ENCODE measurements around the gene C1QTNF7.

Gene C1QTNF7

DNA sequence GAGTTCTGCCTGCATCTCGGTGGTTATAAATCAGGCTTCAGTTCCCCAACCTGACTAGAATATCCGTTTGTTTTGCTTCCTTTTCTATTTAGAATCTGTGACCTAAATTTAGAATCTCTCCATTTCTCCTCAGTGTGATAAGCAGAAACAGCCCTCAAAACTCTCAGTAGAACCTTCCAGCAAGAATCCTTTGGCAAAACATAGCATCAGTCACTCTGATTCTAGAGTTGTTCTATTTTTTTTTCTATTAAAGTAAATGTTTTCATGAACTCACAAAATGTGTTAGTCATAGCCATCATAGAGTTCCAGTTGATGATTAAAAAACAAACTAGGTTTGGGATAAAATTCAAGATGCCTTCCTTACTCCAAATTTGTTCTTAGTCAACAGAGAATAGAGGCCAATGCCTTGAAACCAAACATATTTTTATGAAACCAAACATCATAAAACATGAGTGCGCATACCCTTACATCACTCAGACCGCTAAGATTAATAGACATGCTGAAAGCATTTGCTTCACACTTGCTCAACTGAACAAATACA, 13.2 kb upstream of the C1QTNF7 start:
- DNase-seq = peak in 1 of 2 donors; percentile 26

DNA sequence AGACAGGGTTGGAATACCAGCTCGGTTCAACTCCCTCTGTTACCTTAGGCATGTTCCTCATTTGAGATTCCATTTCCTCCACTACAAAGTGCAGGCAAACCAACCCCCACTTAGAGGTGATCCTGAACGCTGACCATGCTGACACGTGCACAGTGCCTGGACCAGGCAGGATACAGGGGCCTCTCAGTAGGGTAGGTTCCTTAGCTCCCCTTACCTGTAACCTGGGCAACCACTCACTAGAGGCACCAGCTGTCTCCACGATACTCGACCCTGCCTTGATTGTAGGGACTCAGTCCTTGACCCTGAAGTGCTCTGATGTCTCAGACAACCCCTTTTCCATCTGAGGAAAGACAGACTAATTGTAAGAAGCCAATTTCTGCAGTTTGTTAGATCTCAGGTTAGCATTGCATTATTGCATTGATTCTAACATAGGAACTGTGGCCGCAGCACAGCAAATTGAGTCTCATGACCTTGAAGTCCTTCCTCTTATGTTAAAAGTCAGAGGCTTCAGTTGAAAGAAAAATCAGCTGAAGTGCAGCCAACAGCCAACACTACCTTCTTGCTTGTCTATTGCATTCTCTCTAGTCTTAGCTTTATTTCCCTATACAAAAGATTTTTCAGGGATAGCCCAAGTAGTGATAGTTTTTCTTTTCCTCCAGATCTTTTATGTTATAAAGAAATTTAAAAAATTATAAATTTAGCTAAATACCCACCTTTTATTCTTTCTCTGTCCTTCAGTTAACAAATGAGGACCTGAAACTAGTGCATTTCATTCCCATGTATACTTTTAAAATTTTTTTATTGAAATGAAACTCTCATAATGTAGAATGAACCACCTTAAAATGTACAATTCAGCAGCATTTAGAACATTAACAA, 11.2 kb upstream of the C1QTNF7 start:
- peak in 1 of 2 donors; percentile 14 for DNase-seq

DNA sequence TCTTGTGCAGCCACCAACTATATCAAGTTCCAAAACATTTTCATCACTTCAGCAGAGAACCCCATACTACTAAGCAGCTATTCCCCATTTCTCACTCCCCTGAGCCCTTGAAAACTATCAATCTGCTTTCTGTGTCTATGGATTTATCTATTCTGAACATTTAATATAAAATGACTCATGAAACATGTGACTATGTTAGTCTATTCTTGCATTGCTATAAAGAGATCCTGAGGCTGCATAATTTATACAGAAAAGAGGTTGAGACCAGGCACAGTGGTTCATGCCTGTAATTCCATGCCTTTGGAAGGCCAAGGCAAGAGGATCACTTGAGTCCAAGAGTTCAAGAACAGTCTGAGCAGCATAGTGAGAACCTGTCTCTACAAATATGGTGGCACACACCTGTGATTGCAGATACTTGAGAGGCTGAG, 10.6 kb upstream of the C1QTNF7 start:
- no peak for DNase-seq

DNA sequence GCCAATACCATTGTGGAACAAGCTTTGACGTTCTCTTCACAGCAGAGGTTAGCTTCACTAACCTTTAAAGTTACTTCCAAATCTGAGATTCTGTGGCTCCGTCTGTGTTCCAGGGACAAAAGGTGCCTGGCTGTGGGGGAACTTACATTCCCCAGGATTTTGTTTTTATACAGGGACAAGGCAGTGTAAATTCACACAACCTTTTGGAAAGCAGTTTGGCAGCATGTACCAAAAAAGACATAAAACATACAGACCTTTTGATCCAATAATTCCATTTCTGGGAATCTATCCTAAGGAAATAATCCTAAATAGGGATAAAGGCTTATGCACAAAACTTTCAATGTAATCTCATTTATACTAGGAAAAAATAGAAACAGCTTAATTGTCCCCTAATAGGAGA, 8.9 kb upstream of the C1QTNF7 start:
- no peak for DNase-seq

DNA sequence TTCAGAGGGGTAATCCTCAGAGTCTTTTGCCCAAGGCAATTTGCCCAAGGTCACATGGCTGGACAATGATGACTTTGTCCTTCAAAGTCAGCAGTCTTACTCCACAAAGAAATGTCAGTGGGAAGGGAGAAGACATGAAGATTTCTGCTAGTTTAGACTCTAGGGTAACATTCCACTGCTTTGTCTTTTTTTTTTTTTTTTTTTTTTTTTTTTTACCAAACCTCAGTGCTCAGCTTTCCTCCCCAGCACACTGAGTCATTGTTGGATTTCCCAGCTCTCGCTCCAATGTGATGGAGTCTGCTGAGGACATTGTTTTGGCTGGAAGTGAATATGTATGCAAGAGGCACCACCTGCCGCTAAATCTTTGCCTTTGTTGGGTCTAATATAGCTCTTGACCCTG, 7.2 kb upstream of the C1QTNF7 start:
- peak in 1 of 2 donors; percentile 32 for DNase-seq

DNA sequence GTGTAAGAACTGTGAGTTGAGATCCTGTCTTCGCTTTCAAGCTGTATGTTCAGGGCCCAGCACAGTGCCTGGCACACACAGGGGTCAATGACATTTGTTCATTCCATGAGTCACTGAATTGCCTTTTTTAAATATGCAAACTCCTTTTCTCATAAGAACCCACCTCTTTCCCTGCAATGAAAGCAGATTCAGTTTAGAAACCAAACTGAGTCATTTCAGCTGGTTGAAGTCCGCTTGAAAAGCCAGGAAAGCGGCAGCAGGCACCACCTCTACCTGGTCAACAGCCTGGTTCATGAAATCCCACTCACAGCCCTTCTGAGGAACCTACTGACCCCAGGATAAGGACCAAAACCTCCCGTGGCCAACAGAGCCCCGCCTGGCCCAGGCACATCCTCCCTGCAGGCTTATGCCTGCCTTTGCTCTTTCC, 4.5 kb upstream of the C1QTNF7 start:
- DNase-seq = no peak

DNA sequence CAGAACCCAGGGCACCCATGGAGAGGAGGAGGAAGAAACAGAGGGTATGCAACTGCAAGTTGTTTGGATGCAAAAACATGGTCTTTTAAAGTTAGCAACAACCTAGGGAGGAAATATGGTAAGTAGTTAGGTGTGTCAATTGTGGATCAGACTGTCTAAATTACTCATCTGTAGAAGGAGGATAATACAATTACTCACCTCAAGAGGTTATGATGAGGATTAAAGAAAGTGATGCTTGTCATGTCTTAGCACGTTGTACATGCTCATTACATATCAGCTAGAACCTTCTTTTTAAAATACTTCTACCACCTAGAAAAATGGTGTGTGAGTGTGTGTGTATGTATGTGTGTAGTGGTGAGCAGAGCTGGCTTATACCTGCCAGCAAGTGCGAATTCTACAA, 2.3 kb upstream of the C1QTNF7 start:
- no peak for DNase-seq

DNA sequence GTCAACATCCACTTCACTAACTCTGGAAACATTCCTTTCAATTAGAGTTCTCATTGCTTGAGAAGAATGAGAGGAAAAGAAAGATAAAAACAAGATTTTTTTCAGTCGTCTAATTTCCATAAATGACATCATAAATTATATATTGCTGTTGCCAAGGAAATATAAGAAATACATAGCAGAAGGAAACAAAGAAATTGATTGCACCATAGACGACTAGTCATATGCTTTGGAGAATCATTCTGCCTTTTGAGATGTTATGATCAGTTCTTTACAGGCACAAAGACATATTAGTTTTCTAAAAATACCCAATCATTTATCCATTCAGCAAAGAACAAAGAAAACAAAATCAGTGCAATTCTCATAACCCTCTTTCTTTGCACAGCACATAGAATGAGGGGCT, 672 bp upstream of the C1QTNF7 start:
- peak; percentile 54 to 67 for DNase-seq

DNA sequence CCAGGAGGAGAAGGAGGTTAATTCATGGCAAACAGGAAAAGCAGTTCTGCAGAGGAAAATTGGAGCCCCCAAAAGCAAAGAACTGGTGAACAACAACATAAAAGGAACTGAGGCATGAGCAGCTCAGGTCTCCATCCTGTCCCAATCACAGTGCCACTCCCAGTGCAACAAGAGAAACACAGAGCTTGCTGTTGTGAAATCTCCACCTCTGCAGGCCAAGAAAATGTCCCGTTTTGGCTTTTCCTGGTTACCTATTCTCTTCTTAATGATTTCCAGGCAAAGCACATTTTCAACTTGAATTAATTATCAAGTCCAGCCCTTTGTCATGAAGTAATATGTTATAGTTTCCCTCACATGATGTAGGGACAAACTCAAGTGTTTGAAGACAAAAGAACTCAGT, 778 bp downstream of the C1QTNF7 start:
- no peak for DNase-seq

DNA sequence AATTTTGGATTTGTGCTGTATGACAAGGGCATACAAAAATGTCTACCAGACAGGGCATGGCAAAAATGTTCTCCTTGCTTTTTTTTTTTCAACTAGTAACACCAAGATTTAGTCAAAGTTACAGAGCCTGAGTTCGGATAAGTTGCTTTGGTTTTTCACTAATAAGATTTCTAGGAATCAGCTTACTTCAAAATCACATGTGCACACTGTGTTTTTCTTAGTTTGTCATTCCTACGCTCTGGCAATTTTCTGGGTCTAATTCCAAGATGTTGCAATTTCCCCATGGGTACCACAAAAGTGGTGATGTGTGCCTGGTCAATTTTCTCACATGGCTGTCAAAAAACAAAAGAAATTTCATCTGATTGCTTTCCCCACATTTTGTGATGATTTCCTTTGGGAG, 6.3 kb downstream of the C1QTNF7 start:
- peak in 1 of 2 donors; percentile 28 for DNase-seq

DNA sequence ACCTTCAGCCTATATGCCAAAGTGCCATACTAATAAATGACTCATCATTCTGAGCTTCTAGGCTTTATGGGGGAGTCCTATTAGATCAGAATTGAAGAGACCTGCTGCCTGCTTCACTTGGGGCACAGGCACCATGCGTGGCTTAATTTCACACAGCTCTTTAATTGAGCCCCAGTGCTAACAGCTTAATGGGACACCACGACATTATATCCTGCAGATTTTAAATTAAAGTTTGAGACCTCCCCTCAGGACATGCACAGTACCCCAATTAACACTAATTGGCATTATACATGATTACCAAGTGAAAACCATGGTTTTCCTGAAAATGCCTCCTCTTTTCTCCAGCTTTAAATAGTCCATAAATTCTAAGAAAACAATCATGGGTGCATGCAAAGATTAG, 6.8 kb downstream of the C1QTNF7 start:
- DNase-seq = no peak

DNA sequence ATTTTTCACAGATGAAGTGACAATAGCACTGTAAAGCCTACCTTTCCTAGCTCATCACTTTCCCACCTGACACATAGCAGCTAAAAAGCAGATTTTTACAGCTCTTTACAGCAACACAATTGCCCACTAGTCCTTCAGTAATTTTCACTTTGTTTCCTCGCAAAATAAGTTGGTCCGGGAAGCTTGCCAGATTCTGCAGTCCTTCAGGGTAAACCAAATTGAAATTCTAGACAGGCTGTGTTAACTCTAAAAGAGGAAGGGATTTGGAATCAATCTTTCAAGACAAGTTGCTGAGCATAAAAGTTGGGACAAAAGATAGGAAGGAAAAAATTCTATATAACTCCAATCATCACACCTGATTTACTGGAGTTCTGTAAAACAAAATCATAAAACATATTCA, 8.7 kb downstream of the C1QTNF7 start:
- no peak for DNase-seq

DNA sequence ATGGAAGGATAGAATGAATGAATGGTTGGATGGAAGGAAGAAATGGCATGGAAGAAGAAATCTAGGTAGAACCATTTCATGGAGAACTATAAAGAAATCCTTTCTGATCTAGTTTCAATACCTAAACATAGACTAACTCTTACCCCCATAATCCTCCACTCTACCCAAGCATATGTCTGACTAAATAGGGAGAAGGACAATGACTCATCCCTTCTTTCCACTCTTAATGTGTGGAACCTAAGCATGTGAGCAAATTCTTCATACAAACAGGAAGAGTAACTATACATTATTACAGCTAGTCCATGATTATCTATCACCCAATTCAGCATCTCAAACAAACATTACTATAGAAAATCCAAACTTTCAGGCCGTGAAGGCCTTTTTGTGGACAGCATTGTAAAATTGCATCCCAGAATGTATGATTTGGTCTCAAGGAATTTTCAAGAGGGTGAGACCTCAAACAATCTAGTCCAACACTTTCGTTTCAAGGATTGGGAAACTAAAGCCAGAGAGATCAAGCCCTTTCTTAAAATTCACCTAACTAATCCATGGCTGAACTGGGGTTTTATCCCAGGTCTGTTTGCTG, 11.2 kb downstream of the C1QTNF7 start:
- peak in 1 of 2 donors; percentile 60 for DNase-seq

DNA sequence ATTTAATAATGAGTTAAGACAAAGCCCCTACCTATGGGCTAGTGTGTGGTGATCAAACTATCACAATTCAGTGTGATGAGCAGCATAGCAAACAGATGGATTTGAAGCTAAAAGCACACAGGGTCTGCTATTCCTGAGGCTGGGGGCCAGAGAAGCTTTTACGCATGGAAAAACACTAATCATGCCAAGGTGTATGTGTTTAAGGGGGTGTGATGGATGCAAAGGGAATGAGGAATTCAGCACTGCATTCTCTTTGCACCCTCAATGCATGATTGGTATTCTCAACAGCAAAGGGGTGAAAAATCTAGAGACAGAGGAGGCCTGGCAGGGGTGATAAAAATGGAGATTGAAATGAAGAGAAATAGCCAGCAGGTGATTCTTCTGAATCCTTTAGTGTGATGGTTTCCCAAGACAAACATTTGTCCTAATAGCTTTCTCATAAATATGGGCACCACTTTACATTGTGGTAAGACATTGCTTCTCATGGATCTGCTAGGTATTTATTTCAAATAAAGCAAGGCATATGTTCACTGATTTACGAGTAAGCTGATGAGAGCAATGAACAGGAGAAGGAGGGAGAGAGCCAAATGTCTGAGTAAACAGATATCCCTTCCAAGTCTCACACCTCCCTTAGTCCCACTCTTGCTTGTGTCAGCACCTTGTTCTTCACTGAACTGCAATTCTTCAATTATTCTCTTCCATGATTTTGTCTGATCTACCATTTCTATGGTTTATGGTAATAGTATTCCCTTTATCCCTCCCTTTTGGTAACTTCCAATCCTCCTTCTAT, 15.7 kb downstream of the C1QTNF7 start:
- no peak for DNase-seq

DNA sequence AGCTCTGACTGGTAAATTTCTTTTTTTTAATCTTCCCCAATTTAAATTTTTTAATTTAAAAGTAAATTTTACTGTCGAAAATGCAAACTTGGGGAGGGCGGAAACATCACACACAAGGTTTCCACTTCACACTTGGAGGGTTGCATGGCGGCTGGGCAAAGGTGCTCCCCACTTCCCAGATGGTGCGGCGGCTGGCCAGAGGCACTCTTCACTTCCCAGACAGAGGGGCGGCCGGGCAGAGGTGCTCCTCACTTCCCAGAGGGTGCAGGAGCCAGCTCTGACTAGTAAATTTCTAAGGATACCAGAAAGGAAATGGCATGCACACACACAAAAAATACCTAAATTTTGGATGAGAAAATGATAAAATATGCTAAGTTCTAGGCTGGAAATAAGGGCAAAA, 16.4 kb downstream of the C1QTNF7 start:
- DNase-seq = no peak

DNA sequence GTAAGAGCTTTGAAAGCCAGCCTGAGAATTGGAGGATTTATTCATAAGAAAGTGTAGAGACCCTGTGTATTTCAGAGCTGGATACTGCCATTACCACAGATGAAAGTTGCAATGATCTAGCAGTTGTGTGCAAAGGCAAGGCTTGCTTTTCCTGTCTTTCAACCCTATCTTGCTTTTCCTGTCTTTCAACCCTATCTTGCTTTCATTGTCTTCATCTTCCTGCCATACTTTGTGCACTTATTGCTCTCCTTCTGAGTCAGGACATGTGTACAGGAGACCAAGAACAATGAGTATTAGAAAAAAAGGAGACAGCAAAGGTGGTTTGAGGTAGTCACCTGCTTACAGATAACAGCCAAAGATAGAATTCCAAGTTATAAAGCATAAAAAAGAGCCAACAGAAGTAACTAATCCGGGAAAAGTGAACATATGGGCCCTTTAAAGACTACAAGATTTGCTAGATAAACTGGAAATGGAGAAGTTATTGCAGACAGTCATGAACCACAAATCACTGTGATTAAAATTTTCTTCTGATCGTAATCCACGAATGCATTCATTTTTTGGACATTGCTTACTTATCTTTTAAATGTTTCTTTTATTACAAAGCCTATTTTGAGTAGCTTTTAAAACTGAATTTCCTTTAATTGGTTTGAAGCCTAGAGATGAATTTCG, 17.2 kb downstream of the C1QTNF7 start:
- no peak for DNase-seq

DNA sequence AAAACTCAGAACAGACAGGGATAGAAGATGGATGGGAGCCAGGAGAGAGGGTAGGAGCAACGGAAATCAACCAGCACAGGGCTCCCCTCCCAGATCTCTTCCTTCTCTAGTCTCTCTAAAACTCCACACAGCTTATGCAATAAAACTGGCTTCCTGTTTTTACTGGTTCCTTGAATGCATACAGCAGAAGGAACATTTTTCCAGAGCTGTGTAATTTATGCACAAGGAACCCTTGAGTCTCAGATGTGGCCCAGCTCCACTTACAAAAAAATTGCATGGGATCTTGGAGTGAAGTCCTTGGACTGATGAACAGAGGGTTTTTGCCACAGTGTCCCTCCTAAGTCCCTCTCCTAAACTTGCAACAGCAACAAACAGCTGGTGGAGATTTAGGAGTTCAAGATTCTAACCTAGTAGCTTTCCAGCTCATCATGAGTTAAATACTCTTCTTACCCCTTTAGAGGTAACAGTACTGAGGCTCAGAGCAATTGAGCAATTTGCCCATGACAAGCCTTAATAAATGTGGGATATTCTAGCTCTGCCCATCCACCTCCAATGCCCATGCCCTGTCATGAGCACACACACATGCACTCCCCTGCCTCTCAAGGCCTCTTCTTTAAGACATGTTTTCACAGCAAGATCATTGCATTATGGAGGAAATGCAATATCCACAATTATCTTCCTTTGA, 23.5 kb downstream of the C1QTNF7 start:
- peak; percentile 69 to 79 for DNase-seq

DNA sequence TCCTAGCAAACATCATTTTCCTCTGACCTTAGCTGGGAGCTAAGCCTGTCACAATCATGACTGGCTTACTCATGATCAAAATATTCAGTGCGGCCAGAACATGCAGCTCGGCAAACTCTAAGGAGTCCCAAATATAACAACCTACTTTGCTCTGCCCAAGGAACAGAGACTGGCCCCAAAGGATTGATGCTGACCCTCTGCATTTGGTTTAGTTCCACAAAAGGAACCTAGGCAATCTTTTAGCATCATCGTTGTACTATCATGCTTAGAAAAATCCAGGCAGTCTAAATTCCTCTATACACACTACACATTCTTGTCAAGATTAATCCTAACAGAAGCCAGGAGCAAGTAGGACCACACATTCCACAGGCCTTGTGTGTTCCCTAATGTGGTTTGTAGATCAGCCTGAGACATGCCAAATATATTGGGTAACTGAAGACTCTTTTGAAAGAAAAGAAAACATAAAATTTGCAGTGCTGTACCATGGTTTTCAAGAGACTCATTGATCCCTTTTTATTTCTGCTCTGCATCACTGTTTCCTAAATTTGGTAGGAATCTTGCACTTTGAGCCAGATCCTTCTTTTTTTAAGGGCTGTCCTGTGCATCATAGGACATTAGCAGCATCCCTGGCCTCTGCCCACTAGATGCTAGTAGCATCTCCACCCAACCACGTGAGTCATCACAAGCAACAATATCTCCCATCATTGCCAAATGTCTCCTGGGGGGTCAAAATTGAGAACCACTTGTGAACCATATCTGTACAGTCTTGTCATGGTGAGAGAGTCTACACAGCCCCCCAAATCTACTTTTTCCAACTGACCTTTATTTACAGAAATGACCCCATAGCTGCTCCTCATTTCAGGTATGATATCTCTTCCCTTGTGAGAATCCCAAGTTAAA, 24.3 kb downstream of the C1QTNF7 start:
- no peak for DNase-seq

DNA sequence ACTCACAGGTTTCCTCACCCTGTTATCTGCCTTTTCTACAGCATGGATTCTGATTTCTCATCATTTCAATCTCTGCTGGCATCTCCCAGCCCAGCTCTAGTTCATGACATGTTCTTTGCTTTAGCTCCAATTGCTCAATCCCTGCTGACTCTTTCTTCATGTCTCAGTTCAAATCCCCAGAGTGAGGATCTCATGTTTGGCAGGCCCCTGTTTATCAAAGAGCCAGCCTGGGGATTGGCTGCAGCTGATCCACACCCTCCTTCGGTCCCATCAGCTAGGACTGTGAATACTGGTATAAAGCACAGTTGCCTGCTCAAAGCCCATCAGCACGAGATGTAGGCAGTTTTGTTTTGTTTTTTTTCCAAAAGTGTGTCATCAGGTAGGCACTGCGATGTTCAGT, 27.5 kb downstream of the C1QTNF7 start:
- peak in 1 of 2 donors; percentile 44 for DNase-seq

DNA sequence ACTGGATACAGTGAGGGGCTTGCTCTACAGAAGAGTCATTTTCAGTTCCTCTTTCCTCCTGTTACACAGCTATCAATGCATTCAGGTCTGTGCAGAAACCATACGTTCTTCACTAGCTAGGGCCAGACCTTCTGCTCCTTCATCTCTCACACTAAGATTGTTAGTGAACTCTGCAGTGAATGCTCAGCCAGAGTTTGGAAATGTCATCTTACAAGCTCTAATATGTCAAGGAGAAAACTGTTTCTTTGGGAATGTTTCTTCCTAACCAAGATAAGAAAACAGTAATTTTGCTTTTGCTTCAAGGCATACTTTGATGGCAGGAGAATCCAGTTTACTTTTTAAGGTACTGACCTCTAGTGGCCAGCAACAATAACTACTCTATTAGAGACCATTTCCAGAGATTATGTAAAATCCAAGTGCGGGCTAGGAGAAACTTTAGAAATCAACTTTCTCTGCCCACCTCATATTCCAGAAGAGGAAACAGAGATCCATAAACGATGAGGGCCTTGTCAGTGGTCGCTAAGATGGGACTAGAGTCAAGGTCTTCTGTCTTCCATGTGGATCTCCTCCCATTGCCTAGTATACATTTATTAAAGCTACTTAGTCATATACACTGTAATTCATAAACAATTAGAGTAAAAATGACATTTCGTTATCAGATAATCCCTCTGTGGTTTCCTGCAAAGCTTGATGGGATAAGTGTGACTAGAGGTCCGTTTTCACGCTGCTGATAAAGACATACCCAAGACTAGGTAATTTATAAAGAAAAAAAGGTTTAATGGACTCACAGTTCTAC, 29.8 kb downstream of the C1QTNF7 start:
- peak in 1 of 2 donors; percentile 58 for DNase-seq

Data from inflammatory macrophage treated with lipopolysaccharide for 1 hour (primary cell).